SU-DHL-6 (cell line): ENCODE results near the gene CDH13.

Experiments
- H2AFZ ChIP-seq: fragments of 200-600 bp; sonication (generic); 2 replicates; pipeline ENCODE4 v1.6.1; 2014; ENCODE audit warnings: low read depth, mild to moderate bottlenecking, moderate library complexity, mixed read lengths, antibody characterized with exemption, low read length; ENCODE audit not compliant: severe bottlenecking
- H3F3A ChIP-seq: fragments of 200-600 bp; shearing (Covaris generic); 2 replicates; pipeline ENCODE4 v1.6.0; 2016; ENCODE audit warnings: antibody characterized with exemption, mild to moderate bottlenecking; ENCODE audit not compliant: insufficient read depth
- H3K27ac ChIP-seq: fragments of 200-600 bp; sonication (generic); 2 replicates; pipeline ENCODE4 v1.5.1; 2016; ENCODE audit warnings: low read depth, mild to moderate bottlenecking, low read length, moderate library complexity, mixed read lengths
- H3K27me3 ChIP-seq: fragments of 200-600 bp; sonication (generic), shearing (Covaris generic); 2 replicates; pipeline ENCODE4 v1.6.0; 2014; ENCODE audit warnings: mild to moderate bottlenecking, low read length
- H3K36me3 ChIP-seq: fragments of 200-600 bp; sonication (generic); 2 replicates; pipeline ENCODE4 v1.6.1; 2014; ENCODE audit warnings: mild to moderate bottlenecking, low read length, mixed read lengths
- H3K4me2 ChIP-seq: fragments of 300-600, 200-600 bp; shearing (Covaris generic), sonication (generic); 2 replicates; pipeline ENCODE4 v1.6.0; 2014; ENCODE audit warnings: low read length, low read depth, mild to moderate bottlenecking; ENCODE audit not compliant: poor library complexity, severe bottlenecking
- H3K4me3 ChIP-seq: fragments of 200-600 bp; sonication (generic); 2 replicates; pipeline ENCODE4 v1.5.1; 2014; ENCODE audit warnings: antibody characterized with exemption, low read length, mild to moderate bottlenecking, mixed read lengths; ENCODE audit not compliant: insufficient read depth, poor library complexity, severe bottlenecking
- H3K79me2 ChIP-seq: fragments of 200-600 bp; sonication (generic); 2 replicates; pipeline ENCODE4 v1.6.1; 2014; ENCODE audit warnings: mild to moderate bottlenecking, low read length, moderate library complexity; ENCODE audit not compliant: insufficient read depth
- H3K9ac ChIP-seq: fragments of 200-600 bp; sonication (generic); 2 replicates; pipeline ENCODE4 v1.7.0; 2014; ENCODE audit warnings: mild to moderate bottlenecking, low read length
- H3K9me2 ChIP-seq: fragments of 200-600 bp; sonication (generic); replicated peaks from 2 replicates; pipeline ENCODE4 v1.6.1; 2014; ENCODE audit warnings: low read length; ENCODE audit not compliant: insufficient read depth
- H3K9me3 ChIP-seq: fragments of 200-600 bp; sonication (generic); 2 replicates; pipeline ENCODE4 v1.6.1; 2014; ENCODE audit warnings: low read length, mixed read lengths; ENCODE audit not compliant: insufficient read depth
- H4K20me1 ChIP-seq: fragments of 200-600 bp; sonication (generic); 2 replicates; pipeline ENCODE4 v1.6.1; 2014; ENCODE audit warnings: low read depth, mild to moderate bottlenecking, antibody characterized with exemption, low read length, moderate library complexity, mixed read lengths
- CTCF ChIP-seq: fragments of 200-600 bp; sonication (generic); IDR thresholded peaks from one replicate; pipeline ENCODE4 v1.5.1; 2017; ENCODE audit warnings: antibody characterized with exemption, mild to moderate bottlenecking, low read length, moderate library complexity; ENCODE audit not compliant: insufficient read depth, poor library complexity, severe bottlenecking
- EZH2phosphoT487 ChIP-seq: fragments of 200-600 bp; sonication (generic), shearing (Covaris generic); conservative IDR thresholded peaks from 2 replicates; pipeline ENCODE4 v1.6.1; 2018; ENCODE audit warnings: mild to moderate bottlenecking, antibody characterized with exemption, low read length, moderate library complexity, mixed read lengths

The CDH13 gene

DNA sequence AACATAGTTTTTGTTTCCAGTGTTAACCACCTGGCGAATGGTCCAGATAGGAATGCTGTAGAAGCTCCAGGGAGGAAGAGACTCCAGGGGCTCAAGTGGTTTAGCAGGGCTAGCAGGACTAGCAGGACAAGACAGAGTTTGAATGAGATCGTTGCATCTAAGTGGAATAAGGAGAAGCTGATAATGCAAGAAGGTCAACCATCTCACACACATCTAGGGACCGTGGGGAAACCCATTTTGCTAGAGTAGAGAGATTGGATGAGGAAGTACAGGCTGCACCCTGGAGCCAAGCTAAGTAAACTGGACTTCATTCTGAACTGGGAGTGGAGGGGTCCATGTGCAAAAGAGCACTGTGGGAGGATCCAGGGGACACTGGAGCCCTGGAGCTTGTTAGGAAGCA is 1094.9 kb downstream of the CDH13 start:
- H3K9ac ChIP-seq, result no peak overlapping the region
- H3K27me3 ChIP-seq, result no peaks in the 10 kb centered on the region
- no peaks in the 10 kb centered on the region for H3F3A ChIP-seq
- no peaks in the 10 kb centered on the region for H3K36me3 ChIP-seq
- no peak overlapping the region for H3K4me3 ChIP-seq
- no peak overlapping the region for H3K4me2 ChIP-seq
- H3K9me3 ChIP-seq, result no peaks in the 10 kb centered on the region
- no peaks in the 10 kb centered on the region for H3K9me2 ChIP-seq
- H4K20me1 ChIP-seq, result no peaks in the 10 kb centered on the region
- H3K27ac ChIP-seq, result no peak overlapping the region
- TF ChIP-seq EZH2phosphoT487 (no peak), CTCF (no peak)
- H3K79me2 ChIP-seq, result no peaks in the 10 kb centered on the region
- no peak overlapping the region for H2AFZ ChIP-seq

- H3K9me2 ChIP-seq, result no peaks in the 10 kb centered on the region
- no peak overlapping the region for H2AFZ ChIP-seq
- H3K36me3 ChIP-seq, result no peaks in the 10 kb centered on the region
- no peaks in the 10 kb centered on the region for H3K27me3 ChIP-seq
- H4K20me1 ChIP-seq, result no peaks in the 10 kb centered on the region
- no peak overlapping the region for H3K4me2 ChIP-seq
- H3K9ac ChIP-seq, result no peak overlapping the region
- H3K9me3 ChIP-seq, result no peaks in the 10 kb centered on the region
- H3K79me2 ChIP-seq, result no peaks in the 10 kb centered on the region
- H3F3A ChIP-seq, result no peaks in the 10 kb centered on the region
- H3K27ac ChIP-seq, result no peak overlapping the region
- TF ChIP-seq EZH2phosphoT487, result no peak
- no peak for TF ChIP-seq CTCF
- no peak overlapping the region for H3K4me3 ChIP-seq
Measured at GRCh38 chr16:83722456-83723183, 1095.9 kb downstream of the CDH13 start.

- no peaks in the 10 kb centered on the region for H3K9me3 ChIP-seq
- no peak for TF ChIP-seq CTCF
- TF ChIP-seq EZH2phosphoT487, result no peak
Measured at GRCh38 chr16:83723244-83723643, 1096.5 kb downstream of the CDH13 start.

GRCh38 chr16:83723901-83724300 is 1097.1 kb downstream of the CDH13 start:
- H3F3A ChIP-seq, result no peaks in the 10 kb centered on the region
- H4K20me1 ChIP-seq, result no peaks in the 10 kb centered on the region
- H3K79me2 ChIP-seq, result no peaks in the 10 kb centered on the region
- H3K9me2 ChIP-seq, result no peaks in the 10 kb centered on the region
- H3K36me3 ChIP-seq, result no peaks in the 10 kb centered on the region
- no peak for TF ChIP-seq CTCF
- no peak for TF ChIP-seq EZH2phosphoT487
- no peaks in the 10 kb centered on the region for H3K9me3 ChIP-seq
- no peak overlapping the region for H3K9ac ChIP-seq
- H3K27ac ChIP-seq, result no peak overlapping the region
- H3K27me3 ChIP-seq, result no peaks in the 10 kb centered on the region
- H3K4me3 ChIP-seq, result no peak overlapping the region
- no peak overlapping the region for H3K4me2 ChIP-seq
- no peak overlapping the region for H2AFZ ChIP-seq

More at GRCh38 chr16:83723244-83723643, 1096.5 kb downstream of the CDH13 start:
- Histone ChIP-seq H3K4me2 (no peak overlapping the region), H3K9me2 (no peaks in the 10 kb centered on the region), H3K27me3 (no peaks in the 10 kb centered on the region), H3K4me3 (no peak overlapping the region), H3K36me3 (no peaks in the 10 kb centered on the region), H4K20me1 (no peaks in the 10 kb centered on the region), H2AFZ (no peak overlapping the region), H3K27ac (no peak overlapping the region), H3K9ac (no peak overlapping the region), H3K79me2 (no peaks in the 10 kb centered on the region), H3F3A (no peaks in the 10 kb centered on the region)
